DND-41 (cell line): ENCODE results near the gene ROBO2.

Experiments
- EZH2 ChIP-seq: IDR thresholded peaks from 3 replicates; pipeline ENCODE4 v1.6.1; 2012; ENCODE audit warnings: borderline replicate concordance, low read depth, mild to moderate bottlenecking, moderate library complexity, low read length, inconsistent platforms; ENCODE audit not compliant: severe bottlenecking
- TF ChIP-seq, protein P1 (sequence below): IDR thresholded peaks from 2 replicates; pipeline ENCODE4 v1.5.1; 2012; ENCODE audit warnings: borderline replicate concordance, low read length, moderate library complexity, mild to moderate bottlenecking; ENCODE audit not compliant: poor library complexity, severe bottlenecking; ENCODE audit errors: extremely low read depth

DNA sequence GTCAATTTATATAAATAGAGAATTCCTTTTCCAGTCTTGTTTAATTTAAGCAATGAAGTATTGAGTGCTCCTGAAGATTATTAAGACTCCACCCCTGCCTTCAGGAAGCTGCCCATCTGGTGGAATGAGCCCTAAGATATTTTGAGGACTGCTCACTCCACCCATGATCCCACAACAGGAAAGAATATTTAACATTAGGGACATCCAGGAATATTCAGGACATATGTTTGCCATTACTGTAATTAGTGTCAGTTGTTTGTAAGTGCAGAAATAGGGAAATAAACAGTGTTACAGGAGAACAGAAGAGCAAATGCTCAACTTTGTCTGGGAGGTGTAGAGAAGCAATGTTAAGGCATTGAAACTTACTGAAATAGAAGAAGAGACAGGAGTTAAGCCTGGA is 375.0 kb downstream of the ROBO2 start:
- TF ChIP-seq, protein P1, sequence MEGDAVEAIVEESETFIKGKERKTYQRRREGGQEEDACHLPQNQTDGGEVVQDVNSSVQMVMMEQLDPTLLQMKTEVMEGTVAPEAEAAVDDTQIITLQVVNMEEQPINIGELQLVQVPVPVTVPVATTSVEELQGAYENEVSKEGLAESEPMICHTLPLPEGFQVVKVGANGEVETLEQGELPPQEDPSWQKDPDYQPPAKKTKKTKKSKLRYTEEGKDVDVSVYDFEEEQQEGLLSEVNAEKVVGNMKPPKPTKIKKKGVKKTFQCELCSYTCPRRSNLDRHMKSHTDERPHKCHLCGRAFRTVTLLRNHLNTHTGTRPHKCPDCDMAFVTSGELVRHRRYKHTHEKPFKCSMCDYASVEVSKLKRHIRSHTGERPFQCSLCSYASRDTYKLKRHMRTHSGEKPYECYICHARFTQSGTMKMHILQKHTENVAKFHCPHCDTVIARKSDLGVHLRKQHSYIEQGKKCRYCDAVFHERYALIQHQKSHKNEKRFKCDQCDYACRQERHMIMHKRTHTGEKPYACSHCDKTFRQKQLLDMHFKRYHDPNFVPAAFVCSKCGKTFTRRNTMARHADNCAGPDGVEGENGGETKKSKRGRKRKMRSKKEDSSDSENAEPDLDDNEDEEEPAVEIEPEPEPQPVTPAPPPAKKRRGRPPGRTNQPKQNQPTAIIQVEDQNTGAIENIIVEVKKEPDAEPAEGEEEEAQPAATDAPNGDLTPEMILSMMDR, result no peak
- TF ChIP-seq EZH2, result no peak
